GM23338 (cell line): Measurements from ENCODE around the gene CBFA2T3.

Source experiments
- CTCF ChIP-seq, 2 experiments: fragments of 200-600 bp in 1 of 2; sonication (generic) in 1 of 2; conservative IDR thresholded peaks; 2 replicates each; pipeline versions ENCODE4 v1.5.1 to v1.6.1; 2016 to 2017; ENCODE audit warnings: antibody characterized with exemption in 2 of 2, low read depth in 2 of 2, mild to moderate bottlenecking in 2 of 2, moderate library complexity in 1 of 2
- EZH2 ChIP-seq: fragments of 200-600 bp; sonication (generic); IDR thresholded peaks from one replicate; pipeline ENCODE4 v1.8.0; 2017; ENCODE audit warnings: antibody characterized with exemption, mild to moderate bottlenecking, low read depth; ENCODE audit not compliant: unreplicated experiment
- EZH2phosphoT487 ChIP-seq: fragments of 200-600 bp; sonication (generic); IDR thresholded peaks from one replicate; pipeline ENCODE4 v1.8.1; 2018; ENCODE audit warnings: antibody characterized with exemption; ENCODE audit not compliant: unreplicated experiment
- JUNB ChIP-seq: IDR thresholded peaks from one replicate; pipeline ENCODE4 v1.6.1; 2016; ENCODE audit warnings: antibody characterized with exemption; ENCODE audit not compliant: unreplicated experiment
- POLR2AphosphoS5 ChIP-seq: IDR thresholded peaks from 2 replicates; pipeline ENCODE4 v1.6.1; 2016; ENCODE audit warnings: antibody characterized with exemption, low read depth
- REST ChIP-seq: IDR thresholded peaks from one replicate; pipeline ENCODE4 v1.6.1; 2018; ENCODE audit warnings: antibody characterized with exemption; ENCODE audit not compliant: unreplicated experiment
- STAT1 ChIP-seq: IDR thresholded peaks from one replicate; pipeline ENCODE4 v1.6.1; 2016; ENCODE audit warnings: antibody characterized with exemption; ENCODE audit not compliant: unreplicated experiment

DNA sequence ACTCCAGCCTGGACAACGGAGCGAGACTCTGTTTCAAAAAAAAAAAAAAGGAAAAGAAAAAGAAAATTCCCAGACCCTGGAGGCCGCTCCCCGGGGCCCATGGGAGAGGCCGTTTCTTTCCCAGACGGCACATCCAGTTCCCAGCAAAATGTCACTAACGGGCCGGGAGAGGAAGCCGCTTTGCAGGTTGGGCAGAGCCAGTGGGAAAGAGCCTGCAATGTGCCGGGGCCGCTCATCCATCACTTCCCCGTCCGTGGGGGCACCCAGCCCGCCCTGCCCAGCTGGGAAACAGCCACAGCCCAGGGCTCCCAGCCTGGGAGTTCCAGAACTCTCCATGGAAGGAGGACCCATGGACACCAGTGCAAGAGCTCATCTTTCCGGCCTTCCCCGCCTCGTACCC is 68.7 kb downstream of the CBFA2T3 start:
- TF ChIP-seq CTCF (conservative IDR thresholded peaks at IDR 0.05; ENCODE audit: low read depth in 2 of 2) (no peak), REST (no peak), EZH2 (no peak), EZH2phosphoT487 (no peak), POLR2AphosphoS5 (no peak), STAT1 (no peak), JUNB (no peak)
